GM23338 (cell line): ENCODE results near the gene GSC2. TPM values are rescaled to one million over a fixed set of nuclear protein-coding genes. Genes with fewer than 3 reads are reported as not detected.

Experiments
- ATAC-seq: fragments of 200-7000 bp; cut with Tn5 transposase; 3 replicates; pipeline ENCODE4 v1.9.1; 2020
- DNase-seq: peaks from one replicate; pipeline ENCODE4 v3.0.0-alpha.2; 2015; ENCODE audit warnings: low spot score
- H2AFZ ChIP-seq: fragments of 200-600 bp; sonication (generic); 2 replicates; pipeline ENCODE4 v1.8.0; 2016; ENCODE audit warnings: antibody characterized with exemption, mild to moderate bottlenecking, moderate library complexity
- H3F3A ChIP-seq: fragments of 200-600 bp; sonication (generic); replicated peaks from 2 replicates; pipeline ENCODE4 v1.8.0; 2017; ENCODE audit warnings: antibody characterized with exemption, mixed run types, low read depth
- H3K27ac ChIP-seq: fragments of 200-600 bp; sonication (generic); 2 replicates; pipeline ENCODE4 v1.6.1; 2016; ENCODE audit warnings: low read depth
- H3K27me3 ChIP-seq: fragments of 200-600 bp; sonication (generic); 2 replicates; pipeline ENCODE4 v1.8.0; 2016; ENCODE audit warnings: mild to moderate bottlenecking, mixed run types, moderate library complexity; ENCODE audit not compliant: insufficient read depth
- H3K36me3 ChIP-seq: fragments of 200-600 bp; sonication (generic); 2 replicates; pipeline ENCODE4 v1.8.0; 2016; ENCODE audit warnings: mild to moderate bottlenecking; ENCODE audit not compliant: insufficient read depth
- H3K4me1 ChIP-seq: fragments of 200-600 bp; sonication (generic); 2 replicates; pipeline ENCODE4 v1.8.0; 2016; ENCODE audit warnings: mild to moderate bottlenecking, moderate library complexity; ENCODE audit not compliant: insufficient read depth
- H3K4me2 ChIP-seq: fragments of 200-600 bp; sonication (generic); 2 replicates; pipeline ENCODE4 v1.7.1; 2017; ENCODE audit warnings: mixed run types
- H3K4me3 ChIP-seq: fragments of 200-600 bp; sonication (generic); 2 replicates; pipeline ENCODE4 v1.6.1; 2016; ENCODE audit warnings: mixed run types
- H3K79me2 ChIP-seq: fragments of 200-600 bp; sonication (generic); replicated peaks from 2 replicates; pipeline ENCODE4 v1.8.0; 2017; ENCODE audit warnings: mild to moderate bottlenecking; ENCODE audit not compliant: insufficient read depth
- H3K9me2 ChIP-seq: fragments of 200-600 bp; sonication (generic); 2 replicates; pipeline ENCODE4 v1.8.0; 2017; ENCODE audit not compliant: insufficient read depth
- H4K20me1 ChIP-seq: fragments of 200-600 bp; sonication (generic); replicated peaks from 2 replicates; pipeline ENCODE4 v1.8.0; 2017; ENCODE audit warnings: mild to moderate bottlenecking; ENCODE audit not compliant: insufficient read depth
- H3K27ac Mint-ChIP-seq: 2 replicates; pipeline ENCODE4 v1.8.0; 2020; ENCODE audit warnings: inconsistent platforms, mild to moderate bottlenecking, moderate library complexity, mixed read lengths
- H3K27me3 Mint-ChIP-seq: 3 replicates; pipeline ENCODE4 v1.8.0; 2022; ENCODE audit warnings: low read depth, mild to moderate bottlenecking, moderate library complexity, mixed read lengths, inconsistent platforms; ENCODE audit not compliant: insufficient read depth, poor library complexity
- H3K36me3 Mint-ChIP-seq: 3 replicates; pipeline ENCODE4 v1.8.0; 2021; ENCODE audit warnings: low read depth, mild to moderate bottlenecking, inconsistent platforms, moderate library complexity, mixed read lengths
- H3K4me1 Mint-ChIP-seq: 3 replicates; pipeline ENCODE4 v1.8.0; 2020; ENCODE audit warnings: mild to moderate bottlenecking, inconsistent platforms, mixed read lengths
- H3K4me3 Mint-ChIP-seq: 3 replicates; pipeline ENCODE4 v1.8.0; 2021; ENCODE audit warnings: moderate library complexity, mild to moderate bottlenecking, inconsistent platforms, mixed read lengths
- H3K9me3 Mint-ChIP-seq: 3 replicates; pipeline ENCODE4 v1.8.0; 2020; ENCODE audit warnings: moderate library complexity, mild to moderate bottlenecking, inconsistent platforms, mixed read lengths
- EZH2 ChIP-seq: fragments of 200-600 bp; sonication (generic); IDR thresholded peaks from one replicate; pipeline ENCODE4 v1.8.0; 2017; ENCODE audit warnings: antibody characterized with exemption, mild to moderate bottlenecking, low read depth; ENCODE audit not compliant: unreplicated experiment
- EZH2phosphoT487 ChIP-seq: fragments of 200-600 bp; sonication (generic); IDR thresholded peaks from one replicate; pipeline ENCODE4 v1.8.1; 2018; ENCODE audit warnings: antibody characterized with exemption; ENCODE audit not compliant: unreplicated experiment
- JUNB ChIP-seq: IDR thresholded peaks from one replicate; pipeline ENCODE4 v1.6.1; 2016; ENCODE audit warnings: antibody characterized with exemption; ENCODE audit not compliant: unreplicated experiment
- NANOG ChIP-seq: IDR thresholded peaks from 2 replicates; pipeline ENCODE4 v1.6.1; 2016; ENCODE audit warnings: antibody characterized with exemption, borderline replicate concordance
- STAT1 ChIP-seq: IDR thresholded peaks from one replicate; pipeline ENCODE4 v1.6.1; 2016; ENCODE audit warnings: antibody characterized with exemption; ENCODE audit not compliant: unreplicated experiment
- polyA plus RNA-seq: library from polyadenylated mRNA; unstranded; fragments of >200 nt; fragmentation: Nextera tagmentation; extraction: Ambion mirVana; gene quantifications from 2 replicates; pipeline ENCODE4 v1.2.1, GENCODE V29; 2016
- total RNA-seq: library from RNA; depleted of rRNA; stranded (reverse); fragments of >200 nt; shearing (Covaris generic); gene quantifications from 2 replicates; pipeline ENCODE4 v1.2.3, GENCODE V29; 2014
- TF ChIP-seq, protein P1 (sequence below), 2 experiments: fragments of 200-600 bp in 1 of 2; sonication (generic) in 1 of 2; conservative IDR thresholded peaks; 2 replicates each; pipeline versions ENCODE4 v1.5.1 to v1.6.1; 2016 to 2017; ENCODE audit warnings: antibody characterized with exemption in 2 of 2, low read depth in 2 of 2, mild to moderate bottlenecking in 2 of 2, moderate library complexity in 1 of 2
- TF ChIP-seq, protein P2 (sequence below): fragments of 250-450 bp; sonication (Bioruptor Pico); IDR thresholded peaks from 2 replicates; pipeline ENCODE4 v1.5.0; 2020; ENCODE audit warnings: mild to moderate bottlenecking, moderate library complexity

The GSC2 gene
- total and polyA plus RNA-seq, 2 experiments from 2014 or later, result not detected

DNA sequence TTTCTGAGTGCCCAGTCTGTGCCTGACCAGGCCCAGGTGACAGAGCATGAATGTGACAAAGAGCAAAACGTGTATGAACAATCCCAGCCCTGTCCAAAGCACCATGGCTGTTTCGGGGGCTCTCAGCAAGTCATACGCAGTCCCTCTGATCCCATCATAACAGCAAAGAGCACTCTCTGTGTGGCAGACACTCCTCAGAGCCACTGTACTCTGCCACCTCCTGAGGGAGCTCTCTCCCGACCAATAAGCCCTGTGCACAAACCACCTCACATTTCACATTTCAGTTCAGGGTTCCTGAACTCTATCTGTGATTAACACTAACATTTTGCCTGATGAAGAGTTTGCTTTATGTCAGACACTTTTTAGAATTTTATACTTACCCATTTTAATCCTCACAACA is 34.5 kb downstream of the GSC2 start:
- Histone ChIP-seq H3K79me2 (peaks cover 100% of the 10 kb centered on the region), H3K4me2 (no peak overlapping the region), H3F3A (no peaks in the 10 kb centered on the region), H3K27ac (no peak overlapping the region), H3K4me3 (no peak overlapping the region), H3K27me3 (no peaks in the 10 kb centered on the region), H3K4me1 (peaks cover 13% of the 10 kb centered on the region), H2AFZ (no peak overlapping the region), H4K20me1 (peaks cover 48% of the 10 kb centered on the region), H3K36me3 (no peaks in the 10 kb centered on the region), H3K9me2 (no peaks in the 10 kb centered on the region)
- Mint-ChIP-seq H3K4me3 (no peak overlapping the region; the same call in 2 of the 3 replicates), H3K27me3 (peaks cover 8% of the 10 kb centered on the region), H3K27ac (no peak overlapping the region), H3K9me3 (no peaks in the 10 kb centered on the region; the same call in 2 of the 3 replicates), H3K36me3 (peaks cover 3% of the 10 kb centered on the region; the same call in 2 of the 3 replicates), H3K4me1 (peaks cover 23% of the 10 kb centered on the region)
- TF ChIP-seq, protein P1, sequence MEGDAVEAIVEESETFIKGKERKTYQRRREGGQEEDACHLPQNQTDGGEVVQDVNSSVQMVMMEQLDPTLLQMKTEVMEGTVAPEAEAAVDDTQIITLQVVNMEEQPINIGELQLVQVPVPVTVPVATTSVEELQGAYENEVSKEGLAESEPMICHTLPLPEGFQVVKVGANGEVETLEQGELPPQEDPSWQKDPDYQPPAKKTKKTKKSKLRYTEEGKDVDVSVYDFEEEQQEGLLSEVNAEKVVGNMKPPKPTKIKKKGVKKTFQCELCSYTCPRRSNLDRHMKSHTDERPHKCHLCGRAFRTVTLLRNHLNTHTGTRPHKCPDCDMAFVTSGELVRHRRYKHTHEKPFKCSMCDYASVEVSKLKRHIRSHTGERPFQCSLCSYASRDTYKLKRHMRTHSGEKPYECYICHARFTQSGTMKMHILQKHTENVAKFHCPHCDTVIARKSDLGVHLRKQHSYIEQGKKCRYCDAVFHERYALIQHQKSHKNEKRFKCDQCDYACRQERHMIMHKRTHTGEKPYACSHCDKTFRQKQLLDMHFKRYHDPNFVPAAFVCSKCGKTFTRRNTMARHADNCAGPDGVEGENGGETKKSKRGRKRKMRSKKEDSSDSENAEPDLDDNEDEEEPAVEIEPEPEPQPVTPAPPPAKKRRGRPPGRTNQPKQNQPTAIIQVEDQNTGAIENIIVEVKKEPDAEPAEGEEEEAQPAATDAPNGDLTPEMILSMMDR (conservative IDR thresholded peaks at IDR 0.05; ENCODE audit: low read depth in 2 of 2), result peak in 1 of 2 experiments; percentile 41; a peak in 2 of 4 replicates
- no peak for TF ChIP-seq EZH2
- no peak for TF ChIP-seq EZH2phosphoT487
- TF ChIP-seq, protein P2, sequence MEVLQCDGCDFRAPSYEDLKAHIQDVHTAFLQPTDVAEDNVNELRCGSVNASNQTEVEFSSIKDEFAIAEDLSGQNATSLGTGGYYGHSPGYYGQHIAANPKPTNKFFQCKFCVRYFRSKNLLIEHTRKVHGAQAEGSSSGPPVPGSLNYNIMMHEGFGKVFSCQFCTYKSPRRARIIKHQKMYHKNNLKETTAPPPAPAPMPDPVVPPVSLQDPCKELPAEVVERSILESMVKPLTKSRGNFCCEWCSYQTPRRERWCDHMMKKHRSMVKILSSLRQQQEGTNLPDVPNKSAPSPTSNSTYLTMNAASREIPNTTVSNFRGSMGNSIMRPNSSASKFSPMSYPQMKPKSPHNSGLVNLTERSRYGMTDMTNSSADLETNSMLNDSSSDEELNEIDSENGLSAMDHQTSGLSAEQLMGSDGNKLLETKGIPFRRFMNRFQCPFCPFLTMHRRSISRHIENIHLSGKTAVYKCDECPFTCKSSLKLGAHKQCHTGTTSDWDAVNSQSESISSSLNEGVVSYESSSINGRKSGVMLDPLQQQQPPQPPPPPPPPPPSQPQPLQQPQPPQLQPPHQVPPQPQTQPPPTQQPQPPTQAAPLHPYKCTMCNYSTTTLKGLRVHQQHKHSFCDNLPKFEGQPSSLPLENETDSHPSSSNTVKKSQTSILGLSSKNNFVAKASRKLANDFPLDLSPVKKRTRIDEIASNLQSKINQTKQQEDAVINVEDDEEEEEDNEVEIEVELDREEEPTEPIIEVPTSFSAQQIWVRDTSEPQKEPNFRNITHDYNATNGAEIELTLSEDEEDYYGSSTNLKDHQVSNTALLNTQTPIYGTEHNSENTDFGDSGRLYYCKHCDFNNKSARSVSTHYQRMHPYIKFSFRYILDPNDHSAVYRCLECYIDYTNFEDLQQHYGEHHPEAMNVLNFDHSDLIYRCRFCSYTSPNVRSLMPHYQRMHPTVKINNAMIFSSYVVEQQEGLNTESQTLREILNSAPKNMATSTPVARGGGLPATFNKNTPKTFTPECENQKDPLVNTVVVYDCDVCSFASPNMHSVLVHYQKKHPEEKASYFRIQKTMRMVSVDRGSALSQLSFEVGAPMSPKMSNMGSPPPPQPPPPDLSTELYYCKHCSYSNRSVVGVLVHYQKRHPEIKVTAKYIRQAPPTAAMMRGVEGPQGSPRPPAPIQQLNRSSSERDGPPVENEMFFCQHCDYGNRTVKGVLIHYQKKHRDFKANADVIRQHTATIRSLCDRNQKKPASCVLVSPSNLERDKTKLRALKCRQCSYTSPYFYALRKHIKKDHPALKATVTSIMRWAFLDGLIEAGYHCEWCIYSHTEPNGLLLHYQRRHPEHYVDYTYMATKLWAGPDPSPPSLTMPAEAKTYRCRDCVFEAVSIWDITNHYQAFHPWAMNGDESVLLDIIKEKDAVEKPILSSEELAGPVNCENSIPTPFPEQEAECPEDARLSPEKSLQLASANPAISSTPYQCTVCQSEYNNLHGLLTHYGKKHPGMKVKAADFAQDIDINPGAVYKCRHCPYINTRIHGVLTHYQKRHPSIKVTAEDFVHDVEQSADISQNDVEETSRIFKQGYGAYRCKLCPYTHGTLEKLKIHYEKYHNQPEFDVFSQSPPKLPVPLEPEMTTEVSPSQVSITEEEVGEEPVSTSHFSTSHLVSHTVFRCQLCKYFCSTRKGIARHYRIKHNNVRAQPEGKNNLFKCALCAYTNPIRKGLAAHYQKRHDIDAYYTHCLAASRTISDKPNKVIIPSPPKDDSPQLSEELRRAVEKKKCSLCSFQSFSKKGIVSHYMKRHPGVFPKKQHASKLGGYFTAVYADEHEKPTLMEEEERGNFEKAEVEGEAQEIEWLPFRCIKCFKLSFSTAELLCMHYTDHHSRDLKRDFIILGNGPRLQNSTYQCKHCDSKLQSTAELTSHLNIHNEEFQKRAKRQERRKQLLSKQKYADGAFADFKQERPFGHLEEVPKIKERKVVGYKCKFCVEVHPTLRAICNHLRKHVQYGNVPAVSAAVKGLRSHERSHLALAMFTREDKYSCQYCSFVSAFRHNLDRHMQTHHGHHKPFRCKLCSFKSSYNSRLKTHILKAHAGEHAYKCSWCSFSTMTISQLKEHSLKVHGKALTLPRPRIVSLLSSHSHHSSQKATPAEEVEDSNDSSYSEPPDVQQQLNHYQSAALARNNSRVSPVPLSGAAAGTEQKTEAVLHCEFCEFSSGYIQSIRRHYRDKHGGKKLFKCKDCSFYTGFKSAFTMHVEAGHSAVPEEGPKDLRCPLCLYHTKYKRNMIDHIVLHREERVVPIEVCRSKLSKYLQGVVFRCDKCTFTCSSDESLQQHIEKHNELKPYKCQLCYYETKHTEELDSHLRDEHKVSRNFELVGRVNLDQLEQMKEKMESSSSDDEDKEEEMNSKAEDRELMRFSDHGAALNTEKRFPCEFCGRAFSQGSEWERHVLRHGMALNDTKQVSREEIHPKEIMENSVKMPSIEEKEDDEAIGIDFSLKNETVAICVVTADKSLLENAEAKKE (CRISPR knock-in tag), result no peak
- TF ChIP-seq STAT1, result no peak
- TF ChIP-seq JUNB, result no peak
- no peak for TF ChIP-seq NANOG
- peak; percentile 56 for ATAC-seq
- no peak for DNase-seq
